DMS79 treated with DMSO at 0.1 percent for 48 hours (cell line): Measurements from ENCODE around the gene SLC5A10.

Source experiments
- DNase-seq: peaks from one replicate; lab custom pipeline; 2025; lab: John Stamatoyannopoulos, UW

The SLC5A10 gene

DNA sequence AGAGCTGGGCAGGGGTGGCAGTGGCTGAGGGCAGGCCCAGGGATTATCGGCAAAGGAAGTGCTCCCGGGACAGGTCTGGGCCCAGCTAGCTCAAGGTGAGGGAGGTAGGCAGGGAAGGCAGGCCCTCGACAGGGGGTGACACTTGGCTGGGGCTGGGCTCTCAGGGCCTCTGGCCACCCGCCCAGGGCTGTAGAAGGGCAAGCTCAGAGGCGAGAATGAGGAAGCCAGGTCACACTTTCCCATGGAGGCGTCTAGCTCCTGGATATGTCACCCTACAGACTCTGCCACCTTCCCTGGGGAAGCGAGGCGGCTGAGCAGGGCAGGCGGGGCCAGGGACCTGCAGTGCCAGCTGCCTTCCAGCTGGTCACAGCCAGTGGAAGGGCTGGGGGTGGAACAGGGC, 33.5 kb downstream of the SLC5A10 start:
- no peak for DNase-seq

DNA sequence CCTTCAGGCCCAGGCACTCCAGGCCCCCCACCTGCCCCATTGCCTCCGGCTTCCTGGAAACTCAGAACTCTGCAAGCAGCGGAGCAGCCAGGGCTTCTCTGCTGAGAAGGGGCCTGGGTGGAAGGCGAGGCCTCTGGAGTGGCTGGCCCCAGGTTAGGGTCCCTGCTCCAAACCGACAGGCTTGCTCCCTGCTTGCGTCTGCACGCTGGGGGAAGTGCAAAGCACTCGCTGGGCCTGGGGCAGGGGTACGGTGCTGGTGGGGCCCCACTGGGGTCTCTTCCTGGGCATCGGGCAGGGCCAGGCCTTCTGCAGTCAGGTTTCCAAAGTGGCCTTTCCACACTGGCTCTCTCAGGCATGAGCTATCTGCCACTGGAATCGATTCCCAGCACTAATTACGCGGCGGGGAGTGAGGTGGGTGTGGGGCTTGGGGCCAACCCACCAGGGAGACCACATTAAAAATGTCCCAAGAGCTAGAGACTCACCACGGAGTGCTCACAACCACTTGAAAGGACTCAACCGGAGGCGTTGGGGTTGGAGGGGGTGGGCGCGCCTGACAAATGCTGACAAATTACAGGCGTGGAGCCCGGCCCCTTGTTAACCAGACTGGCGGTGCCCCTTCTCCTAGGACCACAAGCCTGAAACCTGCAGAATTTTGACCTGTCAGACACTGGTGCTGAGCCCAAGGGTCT, 34.7 kb downstream of the SLC5A10 start:
- no peak for DNase-seq

DNA sequence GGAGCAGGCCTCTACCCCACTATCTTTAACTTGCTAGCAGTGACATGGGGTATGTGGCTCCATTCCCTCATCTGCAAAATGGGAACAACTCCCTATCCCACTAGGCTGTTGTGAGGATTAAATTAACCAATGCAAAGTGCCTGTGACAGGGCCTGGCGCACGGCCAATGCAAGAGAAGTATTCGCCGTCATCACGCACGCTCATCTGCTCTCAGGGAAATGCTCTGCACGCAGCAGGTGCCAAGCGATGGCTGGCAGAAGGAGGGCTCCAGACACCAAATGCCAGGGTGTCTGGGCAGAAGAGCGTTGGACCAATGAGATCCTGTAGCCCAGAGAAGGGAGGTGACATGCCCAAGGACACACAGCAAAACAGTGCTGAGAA, 35.3 kb downstream of the SLC5A10 start:
- no peak for DNase-seq

DNA sequence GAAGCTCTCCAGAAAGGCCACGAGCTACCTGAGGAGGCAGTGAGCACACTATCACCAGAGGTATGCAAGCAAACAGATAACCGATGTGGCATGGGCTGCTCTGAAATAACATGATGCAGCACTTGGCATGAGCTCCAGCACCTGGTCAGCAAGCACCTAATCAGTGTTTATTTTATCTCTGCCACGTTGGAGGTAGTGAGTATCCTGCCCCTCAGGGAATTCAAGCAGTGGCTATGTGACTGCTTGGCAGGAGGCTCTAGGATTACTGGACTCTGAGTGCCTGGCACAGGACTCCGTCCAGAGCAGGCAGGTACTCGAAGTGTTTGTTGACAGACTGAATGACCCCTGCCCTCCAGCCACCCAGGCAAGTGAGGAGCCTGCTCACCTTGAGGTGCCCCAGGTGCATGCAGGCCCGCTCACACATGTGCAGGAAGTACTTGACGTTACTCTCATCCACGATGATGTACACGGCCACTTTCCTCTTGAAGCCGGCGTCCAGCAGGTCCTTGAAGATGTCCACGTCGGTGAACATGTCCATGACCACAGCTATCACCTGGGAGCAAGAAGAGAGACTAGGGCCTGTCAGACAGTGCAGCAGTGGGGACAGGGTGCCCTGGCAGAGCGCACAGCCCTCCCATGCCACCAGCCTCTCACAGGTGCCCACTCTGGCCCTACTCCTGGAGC, 36.0 kb downstream of the SLC5A10 start:
- DNase-seq, result no peak

DNA sequence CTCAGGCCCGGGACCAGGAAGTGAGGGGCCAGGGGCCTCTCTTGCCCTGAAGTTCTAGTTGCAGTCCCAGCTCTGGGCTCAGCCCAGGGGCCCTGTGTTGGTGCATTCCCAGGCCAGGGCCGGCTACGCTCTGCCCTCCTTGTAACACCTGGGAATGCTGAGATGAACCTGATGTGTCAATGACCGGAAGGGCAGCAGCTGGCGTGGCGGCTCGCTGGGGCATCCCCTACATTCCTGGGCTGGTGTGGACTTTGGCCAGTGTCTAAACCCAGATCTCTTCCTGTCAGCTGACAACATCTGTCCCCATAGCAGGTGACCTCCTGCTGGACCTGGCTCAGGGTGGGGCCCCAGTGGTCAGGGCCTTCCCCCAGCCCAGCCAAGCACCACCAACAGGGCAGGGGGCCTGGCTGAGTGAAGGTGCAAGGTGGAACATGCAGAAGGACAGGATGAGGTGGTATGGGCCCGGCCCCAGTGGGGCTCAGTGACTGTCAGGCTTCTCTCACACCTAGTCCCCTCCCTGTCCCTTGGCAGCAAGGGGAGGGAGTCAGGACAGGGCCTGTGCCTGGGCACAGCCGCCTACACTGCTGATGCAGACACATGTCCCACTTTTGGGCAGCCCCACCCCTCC, 36.7 kb downstream of the SLC5A10 start:
- no peak for DNase-seq

DNA sequence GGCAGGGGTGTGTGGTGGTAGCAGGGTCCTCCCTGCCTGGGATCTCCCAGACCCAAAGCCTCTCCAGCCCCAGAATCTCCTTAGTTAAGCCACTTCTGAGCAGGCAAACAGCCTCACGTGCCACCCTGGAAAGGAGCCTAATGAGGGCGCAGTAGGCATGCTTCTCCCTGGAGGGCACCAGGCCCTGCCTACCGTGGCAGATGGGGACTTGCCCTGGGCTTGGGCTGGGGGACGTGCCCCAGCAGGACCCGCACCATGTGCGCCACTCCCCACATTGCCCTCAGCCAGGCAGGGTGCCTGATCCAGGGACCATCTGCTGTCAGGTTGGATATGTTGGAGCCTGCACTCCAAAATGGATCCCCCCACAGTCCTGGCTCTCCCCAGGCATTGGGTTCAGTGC, 38.4 kb downstream of the SLC5A10 start:
- DNase-seq, result no peak

DNA sequence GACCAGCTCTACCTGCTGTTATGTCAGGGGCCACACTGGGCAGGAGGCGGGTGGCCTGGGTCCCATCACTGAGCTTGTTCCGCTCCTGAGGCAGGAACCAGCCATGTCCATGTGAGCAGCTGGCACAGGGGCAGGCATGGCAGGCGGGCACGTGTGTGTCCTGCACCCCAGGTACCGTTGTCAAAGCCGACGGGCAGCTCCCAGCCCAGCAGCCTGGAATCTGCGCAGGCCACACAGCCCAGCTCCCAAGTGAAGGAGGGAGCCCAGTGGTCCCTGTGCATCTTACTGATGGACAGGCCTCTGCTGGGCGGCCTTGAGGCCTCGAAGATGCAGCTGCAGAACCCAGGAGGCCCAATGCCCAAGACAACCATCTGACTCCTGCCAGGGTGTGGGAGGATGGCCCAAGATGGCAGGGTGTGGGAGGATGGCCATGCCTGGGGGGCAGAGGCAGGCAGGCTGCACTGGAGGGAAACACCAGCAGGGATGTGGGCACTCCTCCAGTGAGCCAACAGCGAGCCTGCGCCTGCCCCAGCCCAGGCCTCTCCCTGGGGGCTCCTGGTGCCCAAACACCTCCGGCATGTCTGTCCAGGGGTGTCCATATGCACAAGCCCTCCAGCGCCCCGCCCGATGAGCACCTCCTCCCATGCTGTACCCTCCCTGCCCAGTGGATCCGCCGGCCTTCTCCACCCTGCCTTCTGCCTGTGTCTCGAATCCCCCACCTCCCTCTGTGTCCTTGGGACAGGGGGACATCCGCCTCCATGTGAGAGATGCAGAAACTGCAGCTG, 39.8 kb downstream of the SLC5A10 start:
- no peak for DNase-seq

DNA sequence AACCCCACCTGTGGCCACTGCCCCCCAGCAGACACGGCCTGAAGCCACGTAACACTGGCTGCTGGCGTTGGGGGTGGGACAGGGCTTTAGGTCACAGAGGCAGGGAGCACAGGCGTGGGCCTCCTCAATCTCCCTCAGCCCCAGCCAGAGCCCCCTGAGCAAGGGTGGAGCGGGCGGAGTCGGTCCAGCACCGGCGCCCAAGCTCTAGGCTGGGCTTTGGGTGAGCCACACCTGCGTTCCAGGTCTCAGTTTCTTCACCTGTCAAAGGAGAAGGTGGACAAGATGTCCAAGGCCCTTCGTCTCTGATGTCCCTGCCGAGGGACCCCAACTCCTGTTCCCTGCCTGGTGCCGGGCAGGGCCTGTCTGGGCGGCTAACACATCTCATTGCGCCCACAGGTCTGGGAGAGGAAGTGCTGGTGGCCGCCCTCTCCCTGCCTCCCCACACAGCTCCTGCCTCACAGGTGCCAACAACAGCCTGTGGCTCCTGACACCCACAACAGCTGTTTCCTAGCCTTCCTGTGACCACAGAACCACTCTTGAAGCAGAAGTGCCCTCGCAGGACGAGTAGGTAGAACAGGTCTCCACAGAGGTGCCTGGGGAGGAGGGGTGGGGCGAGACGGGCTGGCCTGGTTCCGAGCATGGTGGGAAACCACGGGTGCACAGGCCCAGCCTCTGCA, 40.6 kb downstream of the SLC5A10 start:
- peak; percentile 41 for DNase-seq

DNA sequence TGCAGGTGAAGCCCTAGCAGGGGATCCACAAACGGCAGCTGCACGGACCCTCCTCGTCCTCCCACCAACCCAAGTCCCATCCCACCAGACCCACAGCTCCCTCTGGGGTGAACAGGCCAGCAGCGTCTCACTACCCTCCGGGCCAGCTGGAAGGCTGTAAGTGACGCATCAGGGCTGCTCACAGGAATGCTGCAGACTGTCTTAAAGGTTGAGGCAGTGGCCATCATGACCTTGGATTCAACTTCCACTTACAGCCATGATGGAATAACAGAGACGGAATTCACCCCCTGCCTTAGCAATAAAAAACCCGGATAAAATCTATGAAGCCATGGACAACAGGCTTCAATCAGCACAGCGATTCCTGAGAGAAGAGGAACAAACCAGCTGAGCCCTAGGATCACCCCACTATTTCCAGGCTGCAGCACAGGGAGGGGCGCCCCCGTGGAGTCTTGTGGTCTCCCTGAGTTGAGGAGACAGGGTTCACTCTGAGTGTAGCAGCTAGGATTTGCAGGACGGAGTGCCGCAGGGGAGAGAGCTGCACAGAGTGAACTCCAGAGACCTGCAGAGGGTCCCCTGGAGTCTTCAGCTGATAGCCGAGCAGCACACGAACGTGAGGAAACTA, 42.1 kb downstream of the SLC5A10 start:
- DNase-seq, result no peak

DNA sequence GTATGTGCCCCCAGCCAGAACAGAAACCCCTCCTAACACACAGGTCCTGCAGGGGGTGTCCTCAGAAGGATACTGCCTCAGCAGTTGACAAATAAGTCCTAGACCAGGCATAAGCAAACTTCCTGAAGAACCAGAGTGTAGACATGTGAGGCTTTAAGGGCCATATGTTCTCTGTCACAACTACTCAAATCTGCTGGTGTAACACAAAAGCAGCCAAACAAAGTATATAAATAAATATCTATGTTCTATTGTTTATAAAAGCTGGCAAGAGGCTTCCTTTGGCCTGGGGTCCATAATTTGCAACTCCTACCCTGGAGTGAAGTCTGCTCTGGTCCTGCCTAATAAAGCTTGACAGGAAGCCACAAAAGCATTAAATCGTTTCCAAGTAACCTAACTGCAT, 42.7 kb downstream of the SLC5A10 start:
- DNase-seq, result no peak

DNA sequence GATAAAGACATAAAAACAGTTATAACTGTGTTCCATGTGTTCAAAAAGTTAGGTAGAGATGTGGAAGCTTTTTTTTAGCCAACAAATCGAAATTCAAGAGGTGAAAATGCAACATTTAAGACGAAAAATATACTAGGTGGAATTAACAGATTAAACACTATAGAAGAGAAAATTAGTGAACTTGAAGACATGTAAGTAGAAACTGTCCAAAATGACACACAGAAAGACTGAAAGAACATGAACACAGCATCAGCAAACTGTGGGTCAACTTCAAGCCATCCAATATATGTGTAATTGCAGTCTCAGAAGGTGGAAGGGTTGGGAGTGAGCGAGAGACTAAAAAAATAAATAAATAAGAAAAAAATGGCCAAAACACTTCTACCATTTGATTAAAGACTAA, 43.3 kb downstream of the SLC5A10 start:
- DNase-seq, result no peak

DNA sequence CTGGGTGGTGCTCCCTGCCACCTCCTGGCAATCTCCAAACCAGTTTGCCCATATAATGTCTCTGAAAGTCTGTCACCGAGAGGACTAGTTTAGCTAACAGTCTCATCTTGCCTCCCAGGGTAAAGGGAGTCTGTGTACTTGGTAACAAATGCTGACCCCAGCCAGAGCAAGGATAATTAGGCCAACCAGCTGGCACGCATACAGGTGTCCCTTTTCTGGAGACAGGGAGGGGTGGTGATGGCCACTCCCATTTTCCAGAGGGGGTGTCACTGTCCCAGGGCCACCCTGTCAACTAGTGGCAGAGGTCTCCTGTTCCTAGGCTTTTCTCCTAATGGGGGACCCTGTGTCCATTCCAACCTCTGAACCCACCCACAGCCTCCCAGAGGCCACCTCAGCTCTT, 44.5 kb downstream of the SLC5A10 start:
- no peak for DNase-seq

DNA sequence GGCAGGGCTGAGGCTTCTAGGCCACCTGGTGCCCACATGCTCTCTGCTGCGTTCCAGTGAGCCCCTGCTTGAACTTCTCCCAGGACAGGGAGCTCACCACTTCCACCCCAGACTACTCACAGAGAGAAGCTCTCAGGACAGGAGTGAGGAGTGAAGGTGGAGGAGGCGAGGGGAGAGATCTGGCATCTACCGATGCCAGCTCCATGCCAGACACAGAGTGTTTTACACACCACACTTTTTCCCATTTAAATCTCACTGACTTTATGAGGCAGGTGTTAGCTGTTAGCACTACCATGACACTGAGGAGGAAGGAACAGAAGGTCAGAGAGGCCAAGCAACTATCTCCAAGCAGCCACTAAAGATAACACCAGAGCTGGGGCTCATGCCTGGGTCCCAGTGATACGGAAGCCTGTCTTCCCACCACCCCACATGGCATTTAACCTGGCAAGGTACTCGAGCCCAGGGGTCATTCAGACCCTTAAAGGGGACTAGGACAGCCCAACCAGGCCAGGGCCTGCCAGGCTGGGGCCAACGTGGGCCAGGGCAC, 45.8 kb downstream of the SLC5A10 start:
- DNase-seq, result no peak

DNA sequence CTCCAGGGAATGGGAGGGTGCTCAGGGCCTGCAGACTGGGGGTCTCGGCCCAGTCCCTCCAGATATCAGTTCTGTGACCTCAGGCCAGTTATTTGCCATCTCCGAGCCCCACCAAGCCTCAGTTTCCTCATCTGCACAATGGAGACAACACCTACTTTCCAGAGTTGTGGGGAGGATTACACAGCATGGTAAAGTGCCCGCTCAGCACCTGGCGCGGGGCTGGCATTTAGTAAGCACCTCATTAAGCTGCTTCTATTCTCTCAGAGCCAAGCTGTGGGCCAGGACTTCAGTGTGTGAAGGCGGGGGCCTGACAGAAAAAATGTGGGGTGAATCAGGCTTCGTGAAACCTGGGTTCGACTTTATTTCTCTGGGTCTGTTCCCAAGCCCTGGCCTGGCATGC, 47.4 kb downstream of the SLC5A10 start:
- DNase-seq, result no peak

DNA sequence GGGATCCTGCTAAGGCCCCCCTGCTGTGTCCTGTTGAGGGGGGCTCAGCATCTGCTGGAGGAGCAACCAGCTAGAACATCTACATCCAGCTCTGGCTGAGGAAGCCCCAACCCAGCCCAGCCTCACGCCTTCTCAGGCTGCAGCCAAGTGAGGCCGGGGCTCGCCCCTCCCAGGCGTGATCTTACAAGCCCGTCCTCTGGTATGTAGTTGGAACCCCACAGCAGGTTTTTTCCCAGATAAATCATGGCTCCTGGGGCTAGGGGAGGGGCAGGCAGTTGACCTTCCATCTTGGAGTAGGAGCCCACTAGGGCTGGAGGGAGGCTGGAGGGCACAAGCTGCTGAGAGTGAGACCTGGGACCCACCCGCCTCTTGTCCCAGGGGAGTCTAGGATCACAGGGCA, 47.9 kb downstream of the SLC5A10 start:
- no peak for DNase-seq

DNA sequence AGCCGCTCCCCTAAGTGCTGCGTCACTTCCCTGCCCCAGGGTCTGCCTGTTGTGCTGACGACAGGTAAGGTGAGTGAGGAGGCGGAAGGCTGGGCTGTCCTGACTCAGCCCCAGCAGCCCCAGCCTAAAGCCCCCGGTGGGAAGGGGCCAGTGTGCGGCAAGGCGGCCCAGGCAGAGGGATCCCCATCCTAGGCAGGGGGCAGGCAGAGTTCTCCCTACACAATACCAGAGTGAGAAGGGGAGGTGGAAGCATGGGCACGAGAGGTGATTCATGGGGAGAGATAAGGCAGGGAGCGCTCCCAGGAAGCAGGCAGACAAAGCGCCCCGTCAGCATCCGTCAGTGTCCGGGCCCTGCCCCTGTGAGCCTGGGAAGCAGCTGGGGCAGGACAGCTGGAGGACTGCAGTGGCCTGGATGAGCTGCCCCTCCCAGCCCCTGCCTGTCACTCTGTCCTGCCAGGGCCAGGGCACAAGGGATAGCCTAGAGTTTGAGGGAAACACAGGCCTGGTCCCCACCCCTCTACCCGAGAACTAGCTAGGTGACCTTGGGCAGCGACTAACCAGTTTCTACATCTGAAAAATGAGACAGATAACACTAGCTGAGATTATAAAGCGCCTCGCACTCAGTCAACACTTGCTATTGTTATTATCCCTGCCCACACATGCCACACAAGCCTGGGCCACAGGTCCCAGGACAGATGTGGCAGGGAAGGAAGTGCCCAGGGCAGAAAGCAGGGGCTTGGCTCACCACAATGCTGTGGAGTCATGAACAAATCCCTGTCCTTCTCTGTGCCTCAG, 48.8 kb downstream of the SLC5A10 start:
- DNase-seq, result no peak

DNA sequence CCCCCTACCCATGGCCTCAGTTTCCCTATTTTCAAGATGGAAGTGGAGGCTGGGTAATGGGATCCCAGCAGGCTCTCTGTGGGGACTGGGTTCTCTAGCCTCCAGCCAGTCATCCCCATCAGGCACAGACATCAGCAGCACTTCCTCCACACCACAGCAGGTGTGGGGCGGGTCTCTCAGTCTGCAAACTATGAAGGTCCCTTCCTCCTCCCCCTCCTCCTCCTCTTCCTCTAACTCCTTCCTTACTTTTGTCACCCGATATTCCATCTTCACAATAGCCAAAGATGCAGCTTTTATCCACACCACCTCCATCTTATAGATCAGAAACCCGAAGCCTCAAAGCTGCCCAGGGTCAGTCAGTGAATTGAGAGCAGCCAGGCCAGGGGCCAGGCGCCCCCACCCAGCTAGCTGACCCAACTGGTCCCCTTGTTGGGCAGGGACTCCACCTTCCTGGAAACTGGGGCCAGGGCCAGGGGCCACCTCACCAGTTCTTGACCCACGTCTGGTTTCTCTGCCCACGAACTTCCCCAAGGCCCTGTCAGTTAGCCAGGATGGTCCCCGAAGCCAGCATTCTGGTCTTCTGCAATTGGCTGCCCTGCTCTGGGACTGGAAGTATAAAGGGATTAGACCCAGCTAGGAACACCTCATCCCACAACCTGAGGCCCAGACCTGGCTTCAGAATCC, 50.1 kb downstream of the SLC5A10 start:
- DNase-seq, result no peak

DNA sequence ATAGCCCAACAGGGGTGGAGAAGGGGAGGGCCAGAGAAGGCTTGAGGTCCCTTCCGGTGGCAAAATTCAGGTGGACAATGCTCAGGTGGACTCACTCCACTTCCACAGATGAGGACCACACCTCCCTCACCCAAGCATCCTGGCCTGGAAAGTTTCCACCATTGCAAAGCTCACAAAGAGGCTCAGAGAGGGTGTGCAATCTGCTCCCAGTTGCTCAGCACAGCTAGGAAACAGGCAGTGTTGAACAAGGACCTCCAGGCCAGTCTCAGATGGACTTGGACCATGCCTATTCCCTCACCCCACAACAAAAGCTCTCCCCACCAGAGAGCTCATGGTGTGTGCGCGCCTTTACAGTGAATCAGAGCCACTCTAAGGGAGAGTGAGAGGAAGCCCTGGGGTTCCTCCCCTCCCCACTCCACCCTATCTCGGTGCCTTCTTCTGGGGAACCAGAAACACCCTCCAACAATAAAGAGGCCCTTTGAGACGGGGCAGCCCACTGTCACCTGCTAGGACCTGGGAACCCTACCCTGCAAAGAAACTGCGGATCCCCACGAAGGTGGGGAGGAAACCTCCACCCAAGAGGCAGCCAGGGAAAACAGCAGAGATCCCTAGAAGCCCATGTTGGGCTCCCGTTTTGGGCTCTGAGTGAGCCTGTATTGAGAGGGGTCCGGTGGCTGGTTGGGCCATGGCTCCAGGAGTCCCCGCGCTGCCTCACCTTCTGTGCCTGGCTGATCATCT, 51.0 kb downstream of the SLC5A10 start:
- DNase-seq, result no peak
